Measurements from ENCODE around the gene LPA.

DNA sequence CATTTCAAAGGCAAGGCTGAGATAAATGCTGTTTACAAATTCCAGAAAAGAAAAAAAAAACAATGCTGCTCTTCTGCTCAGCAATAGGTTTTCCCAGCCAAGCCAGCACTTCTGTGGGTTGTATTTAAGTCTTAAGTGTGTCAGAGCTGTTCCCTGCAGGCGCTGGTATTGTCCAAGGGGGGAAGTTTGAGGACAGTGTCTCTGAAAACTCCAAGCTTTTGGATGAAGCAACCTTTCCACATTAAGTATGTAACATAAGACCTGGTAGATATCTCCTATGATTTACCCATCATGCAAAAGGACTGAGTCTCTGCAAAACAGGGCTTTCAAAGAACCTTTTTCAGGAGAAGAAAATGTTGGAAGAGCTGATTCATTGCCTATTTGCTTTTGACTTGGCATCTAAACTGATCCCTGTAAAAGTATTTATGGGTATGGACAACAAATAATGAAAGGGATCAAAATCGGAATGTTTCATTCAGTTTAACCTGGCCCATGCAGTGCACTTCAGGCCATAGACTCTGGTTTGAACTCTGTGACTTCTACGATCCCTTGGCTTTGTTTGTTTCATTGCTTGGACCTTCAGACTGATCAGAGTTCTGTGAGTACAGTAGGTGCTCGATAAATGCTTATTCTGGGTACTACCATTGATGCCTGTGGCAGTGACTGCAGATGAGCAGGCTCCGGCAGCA, 21.8 kb upstream of the LPA start:
- TF ChIP-seq TAF1 (IDR thresholded peaks at IDR 0.05; ENCODE audit: low read depth) (no peak), CEBPB (IDR thresholded peaks at IDR 0.05) (no peak), TEAD4 (IDR thresholded peaks at IDR 0.05) (no peak), EP300 (IDR thresholded peaks at IDR 0.05; ENCODE audit: borderline replicate concordance) (no peak)

Data from Ishikawa (cell line).